ENCODE results near the gene EEFSEC. TPM values are rescaled to one million over a fixed set of nuclear protein-coding genes. Genes with fewer than 3 reads are reported as not detected.

The EEFSEC gene
- total and polyA plus RNA-seq, 2 of the 8 experiments (the other 6 are each of a cell fraction or from before 2014, with no cell fraction given) = 13.1 to 19.8 TPM

DNA sequence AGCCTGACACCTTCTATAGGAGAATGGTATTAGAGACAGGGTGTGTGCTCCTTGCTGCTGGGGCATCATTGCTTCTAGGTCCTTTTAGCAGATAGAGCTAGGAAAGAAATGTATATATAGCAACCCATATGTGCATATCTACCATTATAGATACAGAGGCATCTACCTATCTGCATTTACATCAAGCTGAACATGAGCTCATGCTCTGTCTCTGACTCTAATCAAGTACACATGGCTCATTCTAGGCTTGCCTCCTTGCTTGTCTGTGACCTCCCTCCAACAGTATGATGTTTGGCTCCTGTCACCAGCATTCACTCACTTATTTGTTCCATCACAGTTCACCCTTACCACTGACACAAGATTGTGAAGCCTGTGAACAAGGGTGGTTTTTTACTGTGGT lies 133.4 kb downstream of the EEFSEC start:
- H2BK120ac ChIP-seq (replicated peaks; ENCODE audit: low read depth, low read length) = no peak overlapping the region
- H2BK5ac ChIP-seq (ENCODE audit: low read depth, low read length) = 0 out of 2 replicates have a peak overlapping the region, but pooled peaks have one; percentile 7
- H3K79me2 ChIP-seq (ENCODE audit: control insufficient read depth in 1 of 2, insufficient read depth in 2 of 2, low read length in 2 of 2) = no peaks in the 10 kb centered on the region
- H4K91ac ChIP-seq (replicated peaks; ENCODE audit: insufficient read length, low read length) = no peak overlapping the region
- H3K56ac ChIP-seq (replicated peaks; ENCODE audit: insufficient read length, low read depth, low read length) = no peak overlapping the region
- H4K5ac ChIP-seq (ENCODE audit: insufficient read length, low read depth, low read length) = no peak overlapping the region
- no peak overlapping the region for H3K9ac ChIP-seq (replicated peaks in 1 of 4; ENCODE audit: extremely low read depth in 1 of 4, low read depth in 3 of 4, low read length in 3 of 4)
- H3K4me3 ChIP-seq (ENCODE audit: extremely low read depth in 1 of 4, insufficient read depth in 2 of 4, low read depth in 3 of 4, low read length in 4 of 4) = no peak overlapping the region
- peak overlapping the region; percentile 76 for H3K4ac ChIP-seq (replicated peaks; ENCODE audit: insufficient read length, low read depth, low read length)
- no peaks in the 10 kb centered on the region for H3K9me3 ChIP-seq (ENCODE audit: insufficient read depth in 2 of 2, low read depth in 1 of 2, low read length in 1 of 2)
- no peak overlapping the region for H3K18ac ChIP-seq (ENCODE audit: extremely low read depth, low read length)
- H2BK20ac ChIP-seq (ENCODE audit: low read length) = no peak overlapping the region
- no peak overlapping the region for H2AFZ ChIP-seq (ENCODE audit: low read length)
- no peak for FAIRE-seq
- no peak overlapping the region for H3K27ac ChIP-seq (ENCODE audit: low read depth, low read length)
- no peak overlapping the region for H3K23ac ChIP-seq (ENCODE audit: insufficient read length)
- no peaks in the 10 kb centered on the region for H4K20me1 ChIP-seq (replicated peaks in 1 of 2; ENCODE audit: control insufficient read depth in 1 of 2, insufficient read depth in 2 of 2, low read length in 2 of 2)
- peaks cover 0 to 8% (median 5%) of the 10 kb centered on the region in 4 experiments; a peak in 3 of 7 replicates for H3K27me3 ChIP-seq (replicated peaks in 1 of 4; ENCODE audit: control insufficient read depth in 3 of 4, extremely low read depth in 1 of 4, insufficient read depth in 3 of 4, low read length in 3 of 4)
- no peak overlapping the region for H3K14ac ChIP-seq (ENCODE audit: insufficient read length)
- DNase-seq (ENCODE audit: low read depth in 1 of 2, low spot score in 2 of 2) = peak in 1 of 2 experiments; percentile 14
- ChIA-PET CTCF (ENCODE audit: partially characterized antibody) (interaction anchor here (0.5 to 3.8 kb wide), 8 partner anchors 8 to 891 kb away, joined by 3 to 22 read pairs (median 5); no protein-coding TSS in a partner anchor), POLR2A (ENCODE audit: partially characterized antibody) (interaction anchor here (1.2 kb wide), 1 partner anchor 11 kb away, joined by 3 read pairs; no protein-coding TSS in a partner anchor)
- no peak overlapping the region for H2BK15ac ChIP-seq (ENCODE audit: low read length)
- H2AK5ac ChIP-seq (ENCODE audit: low read depth, low read length) = no peak overlapping the region
- no peaks in the 10 kb centered on the region for H3K23me2 ChIP-seq (ENCODE audit: low read depth, low read length)
- no peak overlapping the region for H3K4me2 ChIP-seq (ENCODE audit: insufficient read depth in 1 of 2, low read depth in 2 of 2, low read length in 2 of 2)
- no peaks in the 10 kb centered on the region for H3K79me1 ChIP-seq (ENCODE audit: low read depth, low read length)
- peaks cover 6 to 30% (median 20%) of the 10 kb centered on the region in 4 experiments for H3K4me1 ChIP-seq (replicated peaks in 1 of 4; ENCODE audit: control insufficient read depth in 3 of 4, insufficient read depth in 4 of 4, low read length in 3 of 4)
- no peak overlapping the region for H4K8ac ChIP-seq (ENCODE audit: extremely low read depth, insufficient read depth, low read length)
- H3K36me3 ChIP-seq (ENCODE audit: control insufficient read depth in 2 of 4, insufficient read depth in 4 of 4, low read length in 3 of 4) = no peaks in the 10 kb centered on the region; a peak in 1 of 8 replicates
- 0 out of 2 replicates have a peak overlapping the region, but pooled peaks have one; percentile 32 for H2BK12ac ChIP-seq (ENCODE audit: low read depth, low read length)
- TF ChIP-seq POU5F1 (IDR thresholded peaks at IDR 0.05; ENCODE audit: low read depth, low read length) (no peak), TBP (IDR thresholded peaks at IDR 0.05; ENCODE audit: low read depth, low read length) (no peak), BRCA1 (IDR thresholded peaks at IDR 0.05; ENCODE audit: low read depth, low read length) (no peak), RAD21 (IDR thresholded peaks at IDR 0.05 in 1 of 2, conservative IDR thresholded peaks at IDR 0.05 in 1 of 2; ENCODE audit: low read depth in 2 of 2, low read length in 2 of 2) (no peak)
